Lung microvascular endothelial cell (primary cell): ENCODE data around the gene GMNC. TPM values are rescaled to one million over a fixed set of nuclear protein-coding genes. Genes with fewer than 3 reads are reported as not detected.

ENCODE experiments used
- DNase-seq, 2 donors: peaks; one replicate each; pipeline versions ENCODE4 v3.0.0 to v3.0.0-alpha.2; 2010; ENCODE audit warnings: low read depth in 2 of 2
- total RNA-seq: library from RNA; depleted of rRNA; stranded (reverse); fragments of >200 nt; gene quantifications from 2 replicates; pipeline ENCODE4 v1.2.1, GENCODE V29; 2014

The GMNC gene
- total RNA-seq, 1 donor from 2014 or later = not detected

GRCh38 chr3:190849607-190850006 is 12.9 kb downstream of the GMNC start:
- DNase-seq = no peak

- DNase-seq = no peak
Observed at GRCh38 chr3:190848870-190849269, 13.6 kb downstream of the GMNC start.

DNA sequence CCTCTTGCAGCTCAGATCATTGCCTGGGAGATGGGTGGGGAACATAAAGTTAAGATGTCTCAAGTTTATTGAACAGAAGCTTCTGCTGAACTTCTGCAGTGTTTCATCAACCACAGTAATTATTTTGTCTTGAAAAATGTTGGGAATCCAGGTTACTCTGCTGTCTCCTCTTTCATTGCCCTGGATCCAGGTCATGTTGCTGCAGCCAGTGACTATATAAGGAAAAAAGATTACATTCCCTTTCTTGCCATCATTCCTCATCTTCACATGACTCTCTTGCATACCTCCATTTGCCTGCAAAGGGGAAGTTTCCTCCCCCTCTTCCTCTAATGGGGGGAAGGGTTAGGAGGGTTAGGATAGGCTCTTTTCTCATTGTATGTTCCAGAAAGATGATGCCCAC is 15.1 kb downstream of the GMNC start:
- DNase-seq = no peak

GRCh38 chr3:190840146-190840545 is 22.3 kb downstream of the GMNC start:
- DNase-seq = peak; percentile 3 to 23

DNA sequence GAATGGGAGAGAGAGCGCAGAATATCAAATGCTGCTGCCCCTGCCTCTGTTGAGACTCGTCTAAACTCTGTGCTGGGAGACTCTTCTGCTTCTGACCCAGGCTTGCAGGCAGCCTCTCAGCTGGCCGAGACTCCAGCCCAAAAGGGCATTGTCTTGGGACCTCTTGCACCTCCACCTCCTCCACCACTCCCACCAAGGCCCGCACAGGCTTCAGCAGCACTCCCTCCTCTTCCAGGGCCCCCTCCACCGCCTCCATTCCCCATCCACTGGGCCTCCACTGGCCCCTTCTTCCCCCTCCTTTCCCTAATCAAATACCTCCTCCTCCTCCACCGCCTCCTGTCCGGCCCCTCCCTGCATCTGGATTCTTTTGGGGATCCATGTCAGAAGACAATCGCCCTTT is 31.3 kb downstream of the GMNC start:
- DNase-seq = no peak

DNA sequence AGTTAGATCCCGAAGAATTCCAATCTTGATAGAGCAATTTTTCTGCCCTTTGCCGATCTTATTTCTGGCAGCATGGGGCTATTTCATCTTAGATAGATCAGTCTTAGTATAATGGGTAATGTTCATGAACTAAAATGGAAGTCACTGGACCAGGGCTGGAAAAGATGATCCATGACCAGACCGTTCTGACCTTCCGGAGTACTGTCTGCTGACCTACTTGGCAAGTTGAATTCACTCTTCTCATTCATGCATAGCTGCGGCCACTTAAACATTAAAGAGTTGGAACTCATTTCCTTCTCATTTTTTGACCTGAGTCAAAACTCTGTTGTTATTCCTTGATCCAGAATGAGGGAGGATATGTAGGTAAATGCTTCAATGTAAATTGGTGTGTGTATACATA is 32.5 kb downstream of the GMNC start:
- no peak for DNase-seq

DNA sequence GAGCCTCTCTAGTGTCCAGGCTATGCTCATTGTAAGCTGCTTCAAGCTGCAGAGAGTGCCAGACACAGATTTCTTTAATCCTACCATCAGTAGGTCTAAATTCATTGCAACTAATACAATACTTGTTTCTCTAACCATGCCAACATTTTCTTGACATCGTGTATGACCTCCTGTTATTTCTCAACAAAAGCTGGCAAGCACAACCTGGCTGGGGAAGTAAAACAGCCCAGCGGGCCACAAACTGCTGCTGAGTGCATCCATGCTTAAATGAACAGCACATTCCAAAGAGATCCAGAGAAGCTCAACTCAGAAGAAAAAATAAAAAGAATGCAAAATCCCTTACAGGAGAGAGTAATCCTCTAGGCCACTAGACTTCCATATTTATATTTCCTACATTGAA is 36.5 kb downstream of the GMNC start:
- DNase-seq = no peak

DNA sequence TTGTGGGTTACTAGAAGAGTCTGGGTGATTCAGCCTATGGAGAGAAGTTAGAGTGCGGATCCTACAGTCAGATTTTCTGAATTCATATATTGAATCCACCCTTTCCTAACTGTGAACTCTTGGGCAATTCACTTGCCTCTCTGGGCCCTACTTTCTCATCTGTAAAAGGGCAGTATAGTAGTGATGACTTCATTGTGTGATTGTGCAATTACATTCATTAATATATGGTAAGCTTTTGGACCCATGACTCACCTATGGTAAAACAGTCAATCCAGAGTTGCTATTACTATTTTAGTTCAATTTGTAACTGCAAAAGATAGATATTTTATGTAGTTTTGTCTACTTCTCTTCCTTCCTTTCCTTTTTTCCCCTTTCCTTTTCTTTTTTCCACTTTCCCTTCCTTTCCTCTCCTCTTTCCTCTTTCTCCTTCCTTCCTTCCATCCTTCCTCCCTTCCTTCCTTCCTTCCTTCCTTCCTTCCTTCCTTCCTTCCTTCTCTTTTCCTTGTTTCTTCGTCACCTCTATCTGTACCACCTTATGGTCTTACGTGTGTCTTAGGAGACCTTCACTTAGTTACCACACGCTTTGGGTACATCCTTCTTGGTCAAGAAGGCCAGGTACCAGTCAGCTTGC is 37.0 kb downstream of the GMNC start:
- DNase-seq = no peak

DNA sequence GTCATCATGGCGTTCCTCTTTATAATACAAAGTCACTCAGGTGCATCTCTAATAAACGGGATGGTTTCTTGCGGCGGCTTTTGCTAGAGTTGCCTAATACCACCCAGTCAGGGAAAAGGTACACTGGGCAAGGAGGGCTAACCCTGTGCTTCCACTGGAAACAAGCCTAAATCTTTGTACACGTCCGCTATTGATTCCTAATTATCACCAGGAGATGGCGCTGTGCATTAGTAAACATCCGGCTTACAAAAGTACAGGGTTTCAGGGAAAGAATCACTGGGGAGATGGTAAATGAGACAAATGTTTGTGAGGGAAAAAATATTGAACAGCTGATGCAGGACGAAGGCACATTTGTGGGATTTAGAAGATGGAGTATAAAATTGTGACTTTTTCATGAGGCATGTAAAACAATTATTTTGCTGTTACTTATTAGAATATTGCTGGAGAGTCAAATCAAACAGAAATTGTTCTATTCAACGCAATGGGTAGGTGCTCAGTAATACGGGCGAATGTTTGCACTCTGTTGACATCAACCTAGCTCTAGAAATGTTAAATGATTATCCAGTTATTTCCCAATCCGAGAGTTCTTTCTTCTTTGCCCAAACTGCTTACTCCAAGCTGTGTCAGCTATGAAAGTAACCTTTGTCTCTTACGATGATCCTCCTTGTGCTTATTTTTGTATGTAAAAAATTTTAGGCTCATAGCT is 50.6 kb downstream of the GMNC start:
- DNase-seq = peak; percentile 59 to 60

DNA sequence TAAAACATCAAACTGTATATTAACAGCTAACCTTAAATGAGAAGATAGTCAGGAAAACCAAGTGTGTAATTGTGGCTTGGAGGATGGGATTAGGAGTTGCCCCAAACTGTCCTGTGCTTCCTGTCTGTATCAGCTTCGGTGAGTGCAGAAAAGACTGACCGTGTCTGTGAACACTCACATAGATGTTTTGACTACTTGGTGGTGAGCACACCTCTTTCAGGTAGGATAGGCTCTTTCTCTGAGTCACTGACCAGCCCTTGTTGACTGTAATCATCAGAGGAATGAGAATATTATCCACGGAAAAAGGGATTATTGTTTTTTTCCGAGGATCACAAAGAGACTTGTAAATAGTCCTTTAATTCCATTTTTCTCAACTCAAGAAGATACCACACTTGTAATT is 51.5 kb downstream of the GMNC start:
- no peak for DNase-seq

DNA sequence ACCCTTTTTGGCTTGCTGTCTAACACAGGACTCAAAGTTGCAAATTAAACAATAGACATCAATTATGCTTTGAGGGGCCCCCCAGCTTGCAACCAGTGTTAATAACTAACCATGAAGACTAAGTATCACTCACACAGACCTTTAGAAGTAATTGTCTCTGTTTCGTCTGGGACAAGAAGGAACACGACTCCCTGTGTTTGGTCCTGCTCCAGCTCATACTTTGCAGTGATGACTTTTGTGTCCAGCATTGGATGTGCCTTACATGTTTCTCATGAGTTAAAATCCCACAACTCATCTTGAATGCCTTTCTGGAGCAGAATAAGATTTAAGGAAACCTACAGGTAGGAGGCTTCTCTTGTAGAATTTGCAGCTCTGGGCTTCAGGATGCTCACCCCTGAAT is 53.1 kb downstream of the GMNC start:
- DNase-seq = no peak

GRCh38 chr3:190807719-190808375 is 54.6 kb downstream of the GMNC start:
- DNase-seq = peak; percentile 3 to 48
